ENCODE results near the gene NTNG1.
"Not testable (repeated sequence)": the region's sequence is repeated elsewhere in the genome, so short reads cannot be mapped to it uniquely, and the experiment has no call there.

The NTNG1 gene

GRCh38 chr1:107145637-107146036 is 4.8 kb downstream of the NTNG1 start:
- no peak for DNase-seq (ENCODE audit: low spot score)

- no peak for DNase-seq (ENCODE audit: low spot score)
These were observed 7.0 kb downstream of the NTNG1 start for GRCh38 chr1:107147843-107148242.

GRCh38 chr1:107149946-107150345 is 9.1 kb downstream of the NTNG1 start:
- no peak for DNase-seq (ENCODE audit: low spot score)

GRCh38 chr1:107151295-107151694 is 10.5 kb downstream of the NTNG1 start:
- DNase-seq (ENCODE audit: low spot score) = no peak

- DNase-seq (ENCODE audit: low spot score) = no peak
These were observed 11.6 kb downstream of the NTNG1 start for GRCh38 chr1:107152395-107152794.

GRCh38 chr1:107153014-107153413 is 12.2 kb downstream of the NTNG1 start:
- no peak for DNase-seq (ENCODE audit: low spot score)

- no peak for DNase-seq (ENCODE audit: low spot score)
These were observed 17.7 kb downstream of the NTNG1 start for GRCh38 chr1:107158496-107158895.

- no peak for DNase-seq (ENCODE audit: low spot score)
These were observed 18.2 kb downstream of the NTNG1 start for GRCh38 chr1:107158991-107159390.

- no peak for DNase-seq (ENCODE audit: low spot score)
These were observed 21.9 kb downstream of the NTNG1 start for GRCh38 chr1:107162745-107163144.

- not testable (repeated sequence) for DNase-seq (ENCODE audit: low spot score)
These were observed 24.1 kb downstream of the NTNG1 start for GRCh38 chr1:107164901-107165300.

- no peak for DNase-seq (ENCODE audit: low spot score)
These were observed 28.8 kb downstream of the NTNG1 start for GRCh38 chr1:107169615-107170014.

- no peak for DNase-seq (ENCODE audit: low spot score)
These were observed 30.5 kb downstream of the NTNG1 start for GRCh38 chr1:107171333-107171732.

- DNase-seq (ENCODE audit: low spot score) = no peak
These were observed 31.8 kb downstream of the NTNG1 start for GRCh38 chr1:107172450-107173170.

- no peak for DNase-seq (ENCODE audit: low spot score)
These were observed 34.5 kb downstream of the NTNG1 start for GRCh38 chr1:107175102-107175909.

GRCh38 chr1:107181253-107181969 is 40.6 kb downstream of the NTNG1 start:
- DNase-seq (ENCODE audit: low spot score) = no peak

- no peak for DNase-seq (ENCODE audit: low spot score)
These were observed 42.2 kb downstream of the NTNG1 start for GRCh38 chr1:107183011-107183410.

GRCh38 chr1:107184888-107185287 is 44.0 kb downstream of the NTNG1 start:
- DNase-seq (ENCODE audit: low spot score) = no peak

GRCh38 chr1:107187399-107187798 is 46.6 kb downstream of the NTNG1 start:
- DNase-seq (ENCODE audit: low spot score) = no peak

- no peak for DNase-seq (ENCODE audit: low spot score)
These were observed 47.3 kb downstream of the NTNG1 start for GRCh38 chr1:107188160-107188559.

- no peak for DNase-seq (ENCODE audit: low spot score)
These were observed 53.5 kb downstream of the NTNG1 start for GRCh38 chr1:107194380-107194779.

- DNase-seq (ENCODE audit: low spot score) = no peak
These were observed 54.6 kb downstream of the NTNG1 start for GRCh38 chr1:107195476-107195875.

- no peak for DNase-seq (ENCODE audit: low spot score)
These were observed 56.2 kb downstream of the NTNG1 start for GRCh38 chr1:107196973-107197562.
